Vagina (tissue), 2 donors: ENCODE results near the gene SHISA9. TPM values are rescaled to one million over a fixed set of nuclear protein-coding genes. Genes with fewer than 3 reads are reported as not detected.

Source experiments
- DNase-seq, 2 donors: peaks; one replicate each; pipeline ENCODE4 v3.0.0-alpha.2; 2017; ENCODE audit errors: extremely low spot score in 2 of 2
- H3K27ac ChIP-seq: fragments of 200-600 bp; sonication (generic); one replicate; pipeline ENCODE4 v1.5.1; 2019
- H3K27me3 ChIP-seq: fragments of 200-600 bp; sonication (generic); one replicate; pipeline ENCODE4 v1.5.1; 2019
- H3K36me3 ChIP-seq, 2 donors: fragments of 200-600 bp; sonication (generic); one replicate each; pipeline ENCODE4 v1.5.1; 2017 to 2019
- H3K4me1 ChIP-seq: fragments of 200-600 bp; sonication (generic); one replicate; pipeline ENCODE4 v1.5.1; 2019
- H3K4me3 ChIP-seq, 2 donors: fragments of 200-600 bp; sonication (generic); 1 replicate in 1 of 2; 2 replicates in 1 of 2; pipeline ENCODE4 v1.5.1; 2016 to 2019
- H3K9me3 ChIP-seq: fragments of 200-600 bp; sonication (generic); one replicate; pipeline ENCODE4 v1.5.1; 2019
- CTCF ChIP-seq, 3 experiments: fragments of 450-650 bp in 2 of 3; fragments of 200-600 bp in 1 of 3; sonication (generic) in 1 of 3; IDR thresholded peaks; one replicate each; pipeline ENCODE4 v1.5.1; 2017 to 2019; ENCODE audit warnings: antibody characterized with exemption in 3 of 3, mild to moderate bottlenecking in 2 of 3, moderate library complexity in 2 of 3
- POLR2A ChIP-seq, 2 donors: fragments of 450-650 bp; IDR thresholded peaks; one replicate each; pipeline ENCODE4 v1.6.1; 2017; ENCODE audit warnings: antibody characterized with exemption in 2 of 2, mild to moderate bottlenecking in 2 of 2, moderate library complexity in 2 of 2
- POLR2AphosphoS5 ChIP-seq, 2 donors: sonication (generic); formaldehyde crosslinking; IDR thresholded peaks; one replicate each; pipeline ENCODE4 v1.9.0; 2017; ENCODE audit warnings: antibody characterized with exemption in 2 of 2, mild to moderate bottlenecking in 2 of 2, low read depth in 1 of 2; ENCODE audit not compliant: insufficient read depth in 1 of 2
- intact Hi-C: fragments of 100-400 bp; cut with DNase I; formaldehyde crosslinking; loops from one replicate; pipeline ENCODE4 v1.15.1; 2023
- total RNA-seq: library from RNA; depleted of rRNA; stranded (reverse); fragments of >200 nt; gene quantifications from one replicate; pipeline ENCODE4 v1.2.3, GENCODE V29; 2016

Gene SHISA9
- total RNA-seq, 1 donor from 2014 or later = 0.49 TPM

- Histone ChIP-seq H3K36me3 (no peaks in the 10 kb centered on the region), H3K4me3 (no peak overlapping the region)
- DNase-seq = no peak
These were observed 305.2 kb downstream of the SHISA9 start for GRCh38 chr16:13206606-13207005.

DNA sequence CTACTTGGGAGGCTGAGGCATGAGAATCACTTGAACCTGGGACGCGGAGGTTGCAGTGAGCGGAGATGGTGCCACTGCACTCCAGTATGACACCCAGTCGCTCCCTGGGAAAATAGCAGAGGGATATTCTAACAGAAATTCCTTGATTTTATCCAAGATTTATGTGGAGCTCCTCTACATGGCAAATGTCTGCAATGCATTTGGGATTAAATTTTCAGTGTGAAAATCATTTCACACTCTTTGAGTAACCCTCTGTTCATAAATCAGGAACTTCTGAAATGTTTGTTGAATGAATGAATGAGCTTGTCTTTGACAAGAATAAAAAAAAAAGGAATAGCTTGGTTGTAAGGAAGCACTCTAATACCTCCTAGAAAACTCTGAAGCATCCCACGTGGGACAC is 305.8 kb downstream of the SHISA9 start:
- intact Hi-C loops = no loop called here
- H3K4me3 ChIP-seq = no peak overlapping the region

More at GRCh38 chr16:13206606-13207005, 305.2 kb downstream of the SHISA9 start:
- H3K27ac ChIP-seq = no peak overlapping the region
- no peaks in the 10 kb centered on the region for H3K27me3 ChIP-seq
- intact Hi-C loops = no loop called here
- no peaks in the 10 kb centered on the region for H3K9me3 ChIP-seq
- TF ChIP-seq POLR2A (IDR thresholded peaks at IDR 0.05) (no peak), POLR2AphosphoS5 (IDR thresholded peaks at IDR 0.05; ENCODE audit: insufficient read depth in 1 of 2, low read depth in 1 of 2) (no peak), CTCF (IDR thresholded peaks at IDR 0.05) (no peak)
- H3K4me1 ChIP-seq = no peaks in the 10 kb centered on the region

GRCh38 chr16:13223666-13224065 is 322.3 kb downstream of the SHISA9 start:
- no peak for DNase-seq
- intact Hi-C loops = loop anchor here (10.0 kb wide), 1 partner anchor 81 kb away; no protein-coding TSS in a partner anchor
- no peak for TF ChIP-seq CTCF (IDR thresholded peaks at IDR 0.05)
- no peak for TF ChIP-seq POLR2A (IDR thresholded peaks at IDR 0.05)
- TF ChIP-seq POLR2AphosphoS5 (IDR thresholded peaks at IDR 0.05; ENCODE audit: insufficient read depth in 1 of 2, low read depth in 1 of 2) = no peak
- no peak overlapping the region for H3K27ac ChIP-seq
- H3K4me1 ChIP-seq = no peaks in the 10 kb centered on the region
- H3K27me3 ChIP-seq = no peaks in the 10 kb centered on the region
- no peak overlapping the region for H3K4me3 ChIP-seq
- no peaks in the 10 kb centered on the region for H3K9me3 ChIP-seq
- no peaks in the 10 kb centered on the region for H3K36me3 ChIP-seq

More for the DNA sequence above, 305.8 kb downstream of the SHISA9 start:
- TF ChIP-seq POLR2AphosphoS5 (IDR thresholded peaks at IDR 0.05; ENCODE audit: insufficient read depth in 1 of 2, low read depth in 1 of 2) (no peak), POLR2A (IDR thresholded peaks at IDR 0.05) (no peak), CTCF (IDR thresholded peaks at IDR 0.05) (no peak)
- no peak for DNase-seq
- Histone ChIP-seq H3K27ac (no peak overlapping the region), H3K27me3 (no peaks in the 10 kb centered on the region), H3K4me1 (no peaks in the 10 kb centered on the region), H3K36me3 (no peaks in the 10 kb centered on the region), H3K9me3 (no peaks in the 10 kb centered on the region)

- Histone ChIP-seq H3K27me3 (no peaks in the 10 kb centered on the region), H3K9me3 (no peaks in the 10 kb centered on the region), H3K27ac (no peak overlapping the region), H3K36me3 (no peaks in the 10 kb centered on the region), H3K4me1 (no peaks in the 10 kb centered on the region), H3K4me3 (no peak overlapping the region)
- TF ChIP-seq CTCF (IDR thresholded peaks at IDR 0.05) (no peak), POLR2AphosphoS5 (IDR thresholded peaks at IDR 0.05; ENCODE audit: insufficient read depth in 1 of 2, low read depth in 1 of 2) (no peak), POLR2A (IDR thresholded peaks at IDR 0.05) (no peak)
- intact Hi-C loops = loop anchor here (10.0 kb wide), 1 partner anchor 76 kb away; no protein-coding TSS in a partner anchor
- DNase-seq = no peak
These were observed 327.6 kb downstream of the SHISA9 start for GRCh38 chr16:13229039-13229438.

DNA sequence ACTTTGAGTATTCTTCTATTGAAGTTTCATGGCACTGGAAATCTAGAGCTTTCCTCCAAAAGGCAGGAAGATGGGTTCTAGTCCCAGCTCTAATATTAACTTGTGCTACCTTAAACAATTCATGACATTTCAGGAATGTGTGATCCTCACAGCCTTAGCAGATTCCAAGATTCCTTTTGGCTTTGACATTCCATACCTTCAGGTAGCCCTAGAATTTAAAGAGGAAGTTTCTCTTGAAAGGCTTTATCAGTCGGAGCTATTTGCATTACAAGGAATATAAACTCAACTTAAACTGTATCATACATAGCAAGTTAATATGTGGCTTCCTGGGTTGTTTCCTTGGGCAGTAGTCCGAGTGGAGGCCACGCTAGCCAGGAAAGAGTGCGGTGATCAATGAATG is 330.0 kb downstream of the SHISA9 start:
- no peaks in the 10 kb centered on the region for H3K4me1 ChIP-seq
- H3K4me3 ChIP-seq = no peak overlapping the region
- H3K36me3 ChIP-seq = no peaks in the 10 kb centered on the region
- H3K27me3 ChIP-seq = no peaks in the 10 kb centered on the region
- no peak overlapping the region for H3K27ac ChIP-seq
- no peak for TF ChIP-seq POLR2AphosphoS5 (IDR thresholded peaks at IDR 0.05; ENCODE audit: insufficient read depth in 1 of 2, low read depth in 1 of 2)
- no peak for TF ChIP-seq CTCF (IDR thresholded peaks at IDR 0.05)
- no peak for TF ChIP-seq POLR2A (IDR thresholded peaks at IDR 0.05)
- no peak for DNase-seq
- H3K9me3 ChIP-seq = no peaks in the 10 kb centered on the region
- intact Hi-C loops = no loop called here
